WTC11 (cell line): ENCODE measurements around the gene ENDOV. TPM values are rescaled to one million over a fixed set of nuclear protein-coding genes. Genes with fewer than 3 reads are reported as not detected.

Experiments used
- ATAC-seq: fragments of 200-7000 bp; cut with Tn5 transposase; 2 replicates; pipeline ENCODE4 v1.10.0; 2021; ENCODE audit warnings: mild to moderate bottlenecking, moderate library complexity
- CTCF ChIA-PET: fragments of 300-600 bp; sonication (Branson Sonifier 250); formaldehyde crosslinking; loops from one replicate; lab custom pipeline; 2021; ENCODE audit warnings: antibody characterized with exemption; lab: Charles Lee
- POLR2A ChIA-PET: fragments of 350-600 bp; sonication (Branson Sonifier 250); formaldehyde crosslinking; loops from one replicate; lab custom pipeline; 2021; ENCODE audit warnings: antibody characterized with exemption; lab: Charles Lee
- DNase-seq: peaks from one replicate; pipeline ENCODE4 v3.0.0; 2021; ENCODE audit warnings: low spot score
- H3K27ac Mint-ChIP-seq: 2 replicates; pipeline ENCODE4 v1.8.0; 2021; ENCODE audit warnings: mixed read lengths
- H3K27me3 Mint-ChIP-seq: 2 replicates; pipeline ENCODE4 v1.8.0; 2021; ENCODE audit warnings: low read depth, mild to moderate bottlenecking, moderate library complexity, mixed read lengths
- H3K36me3 Mint-ChIP-seq: 2 replicates; pipeline ENCODE4 v1.8.0; 2021; ENCODE audit warnings: mixed read lengths
- H3K4me1 Mint-ChIP-seq: 2 replicates; pipeline ENCODE4 v1.8.0; 2022; ENCODE audit warnings: mixed read lengths
- H3K4me3 Mint-ChIP-seq: 2 replicates; pipeline ENCODE4 v1.8.0; 2021; ENCODE audit warnings: mild to moderate bottlenecking, moderate library complexity, mixed read lengths
- H3K9me3 Mint-ChIP-seq: 2 replicates; pipeline ENCODE4 v1.8.0; 2021; ENCODE audit warnings: mixed read lengths
- ATF1 ChIP-seq: sonication (generic); formaldehyde crosslinking; IDR thresholded peaks from 2 replicates; pipeline ENCODE4 v1.8.1; 2023; ENCODE audit warnings: mild to moderate bottlenecking, moderate library complexity, missing genetic modification reagents
- CREM ChIP-seq: sonication (generic); formaldehyde crosslinking; IDR thresholded peaks from 2 replicates; pipeline ENCODE4 v1.8.1; 2022; ENCODE audit warnings: mild to moderate bottlenecking, missing genetic modification reagents, moderate library complexity
- ESRRA ChIP-seq: sonication (generic); formaldehyde crosslinking; IDR thresholded peaks from 2 replicates; pipeline ENCODE4 v1.8.1; 2022; ENCODE audit warnings: mild to moderate bottlenecking, missing genetic modification reagents, borderline replicate concordance
- FOXK1 ChIP-seq: sonication (generic); formaldehyde crosslinking; IDR thresholded peaks from 2 replicates; pipeline ENCODE4 v1.8.0; 2022; ENCODE audit warnings: mild to moderate bottlenecking, moderate library complexity, missing genetic modification reagents
- FOXP1 ChIP-seq: sonication (generic); formaldehyde crosslinking; IDR thresholded peaks from 2 replicates; pipeline ENCODE4 v1.8.0; 2022; ENCODE audit warnings: missing genetic modification reagents, mild to moderate bottlenecking, moderate library complexity, borderline replicate concordance
- GABPB1 ChIP-seq: sonication (generic); formaldehyde crosslinking; IDR thresholded peaks from 2 replicates; pipeline ENCODE4 v1.8.1; 2023; ENCODE audit warnings: mild to moderate bottlenecking, missing genetic modification reagents
- GTF2I ChIP-seq: fragments of 250-450 bp; sonication (Bioruptor Pico); conservative IDR thresholded peaks from 2 replicates; pipeline ENCODE4 v1.4.0; 2021; ENCODE audit warnings: mild to moderate bottlenecking
- HMGA2 ChIP-seq: fragments of 250-450 bp; sonication (Bioruptor Pico); IDR thresholded peaks from 2 replicates; pipeline ENCODE4 v1.4.0; 2021; ENCODE audit warnings: mild to moderate bottlenecking, moderate library complexity
- IRF2 ChIP-seq: sonication (generic); formaldehyde crosslinking; IDR thresholded peaks from 2 replicates; pipeline ENCODE4 v1.8.0; 2022; ENCODE audit warnings: low read depth, missing genetic modification reagents, borderline replicate concordance
- NR1H2 ChIP-seq: sonication (generic); formaldehyde crosslinking; IDR thresholded peaks from 2 replicates; pipeline ENCODE4 v1.9.0; 2021; ENCODE audit warnings: mild to moderate bottlenecking, moderate library complexity, missing genetic modification reagents
- NR2C2 ChIP-seq: sonication (generic); formaldehyde crosslinking; IDR thresholded peaks from 2 replicates; pipeline ENCODE4 v1.8.0; 2022; ENCODE audit warnings: mild to moderate bottlenecking, missing genetic modification reagents
- NR3C1 ChIP-seq: sonication (generic); formaldehyde crosslinking; conservative IDR thresholded peaks from 2 replicates; pipeline ENCODE4 v1.8.1; 2023; ENCODE audit warnings: low read depth, mild to moderate bottlenecking, missing genetic modification reagents
- RELA ChIP-seq: sonication (generic); formaldehyde crosslinking; IDR thresholded peaks from 2 replicates; pipeline ENCODE4 v1.8.1; 2022; ENCODE audit warnings: missing genetic modification reagents, mild to moderate bottlenecking, borderline replicate concordance
- RORB ChIP-seq: fragments of 250-450 bp; sonication (Bioruptor Pico); IDR thresholded peaks from 2 replicates; pipeline ENCODE4 v1.9.0; 2021; ENCODE audit warnings: mild to moderate bottlenecking
- SMAD4 ChIP-seq: sonication (generic); formaldehyde crosslinking; IDR thresholded peaks from 2 replicates; pipeline ENCODE4 v1.8.0; 2022; ENCODE audit warnings: mild to moderate bottlenecking, missing genetic modification reagents
- SOX15 ChIP-seq: fragments of 250-450 bp; sonication (Bioruptor Pico); IDR thresholded peaks from 2 replicates; pipeline ENCODE4 v1.9.0; 2021; ENCODE audit warnings: mild to moderate bottlenecking
- TEAD1 ChIP-seq: sonication (generic); formaldehyde crosslinking; IDR thresholded peaks from 2 replicates; pipeline ENCODE4 v1.8.0; 2022; ENCODE audit warnings: mild to moderate bottlenecking, missing genetic modification reagents
- TP53 ChIP-seq: sonication (generic); formaldehyde crosslinking; IDR thresholded peaks from 2 replicates; pipeline ENCODE4 v1.8.1; 2023; ENCODE audit warnings: mild to moderate bottlenecking, missing genetic modification reagents
- ZBTB21 ChIP-seq: sonication (generic); formaldehyde crosslinking; IDR thresholded peaks from 2 replicates; pipeline ENCODE4 v1.8.1; 2023; ENCODE audit warnings: mild to moderate bottlenecking, missing genetic modification reagents, borderline replicate concordance
- ZNF232 ChIP-seq: sonication (generic); formaldehyde crosslinking; IDR thresholded peaks from 2 replicates; pipeline ENCODE4 v1.8.0; 2022; ENCODE audit warnings: mild to moderate bottlenecking, missing genetic modification reagents
- ZNF416 ChIP-seq: fragments of 250-450 bp; sonication (Bioruptor Pico); IDR thresholded peaks from 2 replicates; pipeline ENCODE4 v1.9.0; 2021; ENCODE audit warnings: mild to moderate bottlenecking, inconsistent platforms
- ZNF671 ChIP-seq: fragments of 250-450 bp; sonication (Bioruptor Pico); IDR thresholded peaks from 2 replicates; pipeline ENCODE4 v1.8.0; 2021; ENCODE audit warnings: mild to moderate bottlenecking
- total RNA-seq: library from RNA; stranded (reverse); gene quantifications from 3 replicates; pipeline ENCODE4 v1.2.3, GENCODE V29; 2021
- TF ChIP-seq, protein P1 (sequence below): sonication (generic); formaldehyde crosslinking; IDR thresholded peaks from 2 replicates; pipeline ENCODE4 v1.8.1; 2022; ENCODE audit warnings: mild to moderate bottlenecking, moderate library complexity, missing genetic modification reagents
- TF ChIP-seq, protein P2 (sequence below): sonication (generic); formaldehyde crosslinking; IDR thresholded peaks from 2 replicates; pipeline ENCODE4 v1.8.1; 2022; ENCODE audit warnings: low read depth, mild to moderate bottlenecking, moderate library complexity, missing genetic modification reagents, borderline replicate concordance
- TF ChIP-seq, protein P3 (sequence below): sonication (generic); formaldehyde crosslinking; IDR thresholded peaks from 2 replicates; pipeline ENCODE4 v1.8.1; 2023; ENCODE audit warnings: mild to moderate bottlenecking, missing genetic modification reagents, moderate library complexity
- TF ChIP-seq, protein P4 (sequence below): sonication (generic); formaldehyde crosslinking; conservative IDR thresholded peaks from 2 replicates; pipeline ENCODE4 v1.8.1; 2023; ENCODE audit warnings: mild to moderate bottlenecking, low read depth, missing genetic modification reagents, moderate library complexity
- TF ChIP-seq, protein P5 (sequence below): sonication (generic); formaldehyde crosslinking; IDR thresholded peaks from 2 replicates; pipeline ENCODE4 v1.8.1; 2023; ENCODE audit warnings: mild to moderate bottlenecking, missing genetic modification reagents, moderate library complexity
- TF ChIP-seq, protein P6 (sequence below): sonication (generic); formaldehyde crosslinking; IDR thresholded peaks from 2 replicates; pipeline ENCODE4 v1.8.0; 2022; ENCODE audit warnings: mild to moderate bottlenecking, missing genetic modification reagents
- TF ChIP-seq, protein P7 (sequence below): sonication (generic); formaldehyde crosslinking; IDR thresholded peaks from 2 replicates; pipeline ENCODE4 v1.8.0; 2022; ENCODE audit warnings: mild to moderate bottlenecking, missing genetic modification reagents

ENDOV gene
- total RNA-seq, 1 experiment from 2014 or later: 25.2 TPM

DNA sequence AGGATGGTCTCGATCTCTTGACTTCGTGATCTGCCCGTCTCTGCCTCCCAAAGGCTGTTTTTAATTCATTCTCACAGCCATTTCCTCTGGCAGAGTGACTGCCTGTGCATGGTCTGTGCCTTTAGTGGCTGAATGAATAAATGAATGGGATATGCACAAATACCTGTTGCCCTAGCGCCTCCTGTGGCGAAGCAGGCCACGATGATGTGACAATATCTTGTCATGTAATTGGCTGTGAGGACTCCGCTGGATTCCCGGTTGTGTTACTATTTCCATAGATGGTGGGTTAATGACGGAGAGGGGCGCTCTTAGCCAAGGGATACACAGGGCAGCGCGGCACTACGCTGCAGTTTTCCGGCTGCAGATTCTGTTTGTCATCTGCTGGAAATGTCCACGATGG is 26.8 kb upstream of the ENDOV start:
- H3K27me3 Mint-ChIP-seq: no peaks in the 10 kb centered on the region
- H3K4me3 Mint-ChIP-seq: no peak overlapping the region
- H3K9me3 Mint-ChIP-seq: no peaks in the 10 kb centered on the region
- no peak overlapping the region for H3K27ac Mint-ChIP-seq
- peaks cover 61% of the 10 kb centered on the region for H3K36me3 Mint-ChIP-seq
- no peaks in the 10 kb centered on the region for H3K4me1 Mint-ChIP-seq
- DNase-seq (no peak), ATAC-seq (no peak)
- ChIA-PET POLR2A (no interaction called here), CTCF (interaction anchor here (0.6 to 0.7 kb wide), 3 partner anchors 22 to 468 kb away, joined by 3 read pairs; no protein-coding TSS in a partner anchor)
- TF ChIP-seq RELA (CRISPR knock-in tag): no peak
- TF ChIP-seq TP53 (CRISPR knock-in tag): no peak
- TF ChIP-seq SMAD4 (CRISPR knock-in tag): no peak
- TF ChIP-seq ZBTB21 (CRISPR knock-in tag): no peak
- no peak for TF ChIP-seq CREM (CRISPR knock-in tag)
- no peak for TF ChIP-seq IRF2 (CRISPR knock-in tag)
- TF ChIP-seq, protein P1, sequence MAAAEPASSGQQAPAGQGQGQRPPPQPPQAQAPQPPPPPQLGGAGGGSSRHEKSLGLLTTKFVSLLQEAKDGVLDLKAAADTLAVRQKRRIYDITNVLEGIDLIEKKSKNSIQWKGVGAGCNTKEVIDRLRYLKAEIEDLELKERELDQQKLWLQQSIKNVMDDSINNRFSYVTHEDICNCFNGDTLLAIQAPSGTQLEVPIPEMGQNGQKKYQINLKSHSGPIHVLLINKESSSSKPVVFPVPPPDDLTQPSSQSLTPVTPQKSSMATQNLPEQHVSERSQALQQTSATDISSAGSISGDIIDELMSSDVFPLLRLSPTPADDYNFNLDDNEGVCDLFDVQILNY (CRISPR knock-in tag): no peak
- TF ChIP-seq ATF1 (CRISPR knock-in tag): no peak
- no peak for TF ChIP-seq NR2C2 (CRISPR knock-in tag)
- no peak for TF ChIP-seq GTF2I (CRISPR knock-in tag)
- no peak for TF ChIP-seq ZNF671 (CRISPR knock-in tag)
- no peak for TF ChIP-seq ZNF416 (CRISPR knock-in tag)
- TF ChIP-seq ZNF232 (CRISPR knock-in tag): no peak

DNA sequence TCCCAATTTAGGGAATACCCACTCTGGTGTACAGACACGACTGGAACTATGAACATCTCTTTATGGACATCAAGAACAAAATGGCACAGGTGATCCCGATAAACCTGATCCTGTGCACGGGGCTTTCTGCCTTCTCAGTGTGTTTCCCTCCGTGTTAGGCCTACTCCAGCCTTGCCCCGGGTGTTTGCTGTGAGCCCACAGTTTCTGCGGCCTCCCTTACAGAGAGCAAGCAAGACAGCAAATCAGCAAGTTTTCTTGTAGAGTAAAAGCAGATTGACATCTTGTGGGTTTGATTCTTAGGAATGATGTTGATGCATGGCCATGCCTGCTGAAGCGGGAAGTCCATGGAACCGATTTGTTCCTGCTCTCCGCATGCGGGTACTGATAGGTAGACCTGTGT is 26.4 kb upstream of the ENDOV start:
- Mint-ChIP-seq H3K27ac (no peak overlapping the region), H3K4me1 (no peaks in the 10 kb centered on the region), H3K4me3 (no peak overlapping the region), H3K36me3 (peaks cover 59% of the 10 kb centered on the region), H3K9me3 (no peaks in the 10 kb centered on the region), H3K27me3 (no peaks in the 10 kb centered on the region)
- TF ChIP-seq SOX15 (CRISPR knock-in tag): no peak
- no peak for TF ChIP-seq CREM (CRISPR knock-in tag)
- no peak for TF ChIP-seq NR1H2
- TF ChIP-seq GABPB1 (CRISPR knock-in tag): no peak
- no peak for TF ChIP-seq NR3C1 (CRISPR knock-in tag)
- TF ChIP-seq HMGA2: no peak
- TF ChIP-seq, protein P2, sequence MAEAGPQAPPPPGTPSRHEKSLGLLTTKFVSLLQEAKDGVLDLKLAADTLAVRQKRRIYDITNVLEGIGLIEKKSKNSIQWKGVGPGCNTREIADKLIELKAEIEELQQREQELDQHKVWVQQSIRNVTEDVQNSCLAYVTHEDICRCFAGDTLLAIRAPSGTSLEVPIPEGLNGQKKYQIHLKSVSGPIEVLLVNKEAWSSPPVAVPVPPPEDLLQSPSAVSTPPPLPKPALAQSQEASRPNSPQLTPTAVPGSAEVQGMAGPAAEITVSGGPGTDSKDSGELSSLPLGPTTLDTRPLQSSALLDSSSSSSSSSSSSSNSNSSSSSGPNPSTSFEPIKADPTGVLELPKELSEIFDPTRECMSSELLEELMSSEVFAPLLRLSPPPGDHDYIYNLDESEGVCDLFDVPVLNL: no peak
- TF ChIP-seq, protein P3, sequence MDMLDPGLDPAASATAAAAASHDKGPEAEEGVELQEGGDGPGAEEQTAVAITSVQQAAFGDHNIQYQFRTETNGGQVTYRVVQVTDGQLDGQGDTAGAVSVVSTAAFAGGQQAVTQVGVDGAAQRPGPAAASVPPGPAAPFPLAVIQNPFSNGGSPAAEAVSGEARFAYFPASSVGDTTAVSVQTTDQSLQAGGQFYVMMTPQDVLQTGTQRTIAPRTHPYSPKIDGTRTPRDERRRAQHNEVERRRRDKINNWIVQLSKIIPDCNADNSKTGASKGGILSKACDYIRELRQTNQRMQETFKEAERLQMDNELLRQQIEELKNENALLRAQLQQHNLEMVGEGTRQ (CRISPR knock-in tag): no peak
- TF ChIP-seq FOXP1 (CRISPR knock-in tag): no peak
- TF ChIP-seq, protein P4, sequence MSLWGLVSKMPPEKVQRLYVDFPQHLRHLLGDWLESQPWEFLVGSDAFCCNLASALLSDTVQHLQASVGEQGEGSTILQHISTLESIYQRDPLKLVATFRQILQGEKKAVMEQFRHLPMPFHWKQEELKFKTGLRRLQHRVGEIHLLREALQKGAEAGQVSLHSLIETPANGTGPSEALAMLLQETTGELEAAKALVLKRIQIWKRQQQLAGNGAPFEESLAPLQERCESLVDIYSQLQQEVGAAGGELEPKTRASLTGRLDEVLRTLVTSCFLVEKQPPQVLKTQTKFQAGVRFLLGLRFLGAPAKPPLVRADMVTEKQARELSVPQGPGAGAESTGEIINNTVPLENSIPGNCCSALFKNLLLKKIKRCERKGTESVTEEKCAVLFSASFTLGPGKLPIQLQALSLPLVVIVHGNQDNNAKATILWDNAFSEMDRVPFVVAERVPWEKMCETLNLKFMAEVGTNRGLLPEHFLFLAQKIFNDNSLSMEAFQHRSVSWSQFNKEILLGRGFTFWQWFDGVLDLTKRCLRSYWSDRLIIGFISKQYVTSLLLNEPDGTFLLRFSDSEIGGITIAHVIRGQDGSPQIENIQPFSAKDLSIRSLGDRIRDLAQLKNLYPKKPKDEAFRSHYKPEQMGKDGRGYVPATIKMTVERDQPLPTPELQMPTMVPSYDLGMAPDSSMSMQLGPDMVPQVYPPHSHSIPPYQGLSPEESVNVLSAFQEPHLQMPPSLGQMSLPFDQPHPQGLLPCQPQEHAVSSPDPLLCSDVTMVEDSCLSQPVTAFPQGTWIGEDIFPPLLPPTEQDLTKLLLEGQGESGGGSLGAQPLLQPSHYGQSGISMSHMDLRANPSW (CRISPR knock-in tag): no peak
- no peak for TF ChIP-seq FOXK1 (CRISPR knock-in tag)
- TF ChIP-seq, protein P5, sequence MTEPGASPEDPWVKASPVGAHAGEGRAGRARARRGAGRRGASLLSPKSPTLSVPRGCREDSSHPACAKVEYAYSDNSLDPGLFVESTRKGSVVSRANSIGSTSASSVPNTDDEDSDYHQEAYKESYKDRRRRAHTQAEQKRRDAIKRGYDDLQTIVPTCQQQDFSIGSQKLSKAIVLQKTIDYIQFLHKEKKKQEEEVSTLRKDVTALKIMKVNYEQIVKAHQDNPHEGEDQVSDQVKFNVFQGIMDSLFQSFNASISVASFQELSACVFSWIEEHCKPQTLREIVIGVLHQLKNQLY (CRISPR knock-in tag): no peak
- TF ChIP-seq NR2C2 (CRISPR knock-in tag): no peak
- no peak for TF ChIP-seq ATF1 (CRISPR knock-in tag)
- no peak for TF ChIP-seq RORB (CRISPR knock-in tag)
- TF ChIP-seq ESRRA (CRISPR knock-in tag): no peak
- TF ChIP-seq, protein P6, sequence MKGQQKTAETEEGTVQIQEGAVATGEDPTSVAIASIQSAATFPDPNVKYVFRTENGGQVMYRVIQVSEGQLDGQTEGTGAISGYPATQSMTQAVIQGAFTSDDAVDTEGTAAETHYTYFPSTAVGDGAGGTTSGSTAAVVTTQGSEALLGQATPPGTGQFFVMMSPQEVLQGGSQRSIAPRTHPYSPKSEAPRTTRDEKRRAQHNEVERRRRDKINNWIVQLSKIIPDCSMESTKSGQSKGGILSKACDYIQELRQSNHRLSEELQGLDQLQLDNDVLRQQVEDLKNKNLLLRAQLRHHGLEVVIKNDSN: no peak
- no peak for TF ChIP-seq TEAD1 (CRISPR knock-in tag)
- TF ChIP-seq, protein P7, sequence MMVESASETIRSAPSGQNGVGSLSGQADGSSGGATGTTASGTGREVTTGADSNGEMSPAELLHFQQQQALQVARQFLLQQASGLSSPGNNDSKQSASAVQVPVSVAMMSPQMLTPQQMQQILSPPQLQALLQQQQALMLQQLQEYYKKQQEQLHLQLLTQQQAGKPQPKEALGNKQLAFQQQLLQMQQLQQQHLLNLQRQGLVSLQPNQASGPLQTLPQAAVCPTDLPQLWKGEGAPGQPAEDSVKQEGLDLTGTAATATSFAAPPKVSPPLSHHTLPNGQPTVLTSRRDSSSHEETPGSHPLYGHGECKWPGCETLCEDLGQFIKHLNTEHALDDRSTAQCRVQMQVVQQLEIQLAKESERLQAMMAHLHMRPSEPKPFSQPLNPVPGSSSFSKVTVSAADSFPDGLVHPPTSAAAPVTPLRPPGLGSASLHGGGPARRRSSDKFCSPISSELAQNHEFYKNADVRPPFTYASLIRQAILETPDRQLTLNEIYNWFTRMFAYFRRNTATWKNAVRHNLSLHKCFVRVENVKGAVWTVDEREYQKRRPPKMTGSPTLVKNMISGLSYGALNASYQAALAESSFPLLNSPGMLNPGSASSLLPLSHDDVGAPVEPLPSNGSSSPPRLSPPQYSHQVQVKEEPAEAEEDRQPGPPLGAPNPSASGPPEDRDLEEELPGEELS (CRISPR knock-in tag): no peak
- ChIA-PET POLR2A (no interaction called here), CTCF (no interaction called here)
- ATAC-seq (no peak), DNase-seq (no peak)
